GM19023 (cell line): ENCODE results near the gene PRPH.
"Not testable (repeated sequence)": the region's sequence is repeated elsewhere in the genome, so short reads cannot be mapped to it uniquely, and the experiment has no call there.

Experiments
- ATAC-seq: cut with Tn5 transposase; IDR thresholded peaks from one replicate; pipeline ENCODE4 v1.9.1; 2021; ENCODE audit warnings: mild to moderate bottlenecking, moderate library complexity; ENCODE audit not compliant: unreplicated experiment

The PRPH gene

DNA sequence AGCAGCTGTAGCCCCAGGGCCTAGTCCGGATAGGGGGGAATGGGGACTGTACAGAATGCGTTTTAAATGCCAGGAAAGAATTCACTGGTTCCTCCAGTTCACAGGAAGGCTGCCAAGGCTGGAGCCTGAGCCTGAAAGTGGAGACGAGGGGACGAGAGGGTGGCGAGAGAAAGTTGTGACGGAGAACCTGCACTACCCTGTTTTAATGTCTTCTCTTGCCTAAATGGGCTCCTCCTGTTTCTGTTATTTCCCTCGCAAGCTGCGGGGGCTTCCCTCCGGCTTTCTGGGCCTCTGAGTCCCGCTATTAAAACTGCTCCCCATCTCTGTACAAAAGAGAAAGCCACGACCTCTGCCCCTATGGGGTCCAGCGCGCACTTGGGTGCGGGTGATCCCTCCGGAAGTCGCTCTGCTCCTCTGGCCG, 37.5 kb downstream of the PRPH start:
- ATAC-seq, result no peak

DNA sequence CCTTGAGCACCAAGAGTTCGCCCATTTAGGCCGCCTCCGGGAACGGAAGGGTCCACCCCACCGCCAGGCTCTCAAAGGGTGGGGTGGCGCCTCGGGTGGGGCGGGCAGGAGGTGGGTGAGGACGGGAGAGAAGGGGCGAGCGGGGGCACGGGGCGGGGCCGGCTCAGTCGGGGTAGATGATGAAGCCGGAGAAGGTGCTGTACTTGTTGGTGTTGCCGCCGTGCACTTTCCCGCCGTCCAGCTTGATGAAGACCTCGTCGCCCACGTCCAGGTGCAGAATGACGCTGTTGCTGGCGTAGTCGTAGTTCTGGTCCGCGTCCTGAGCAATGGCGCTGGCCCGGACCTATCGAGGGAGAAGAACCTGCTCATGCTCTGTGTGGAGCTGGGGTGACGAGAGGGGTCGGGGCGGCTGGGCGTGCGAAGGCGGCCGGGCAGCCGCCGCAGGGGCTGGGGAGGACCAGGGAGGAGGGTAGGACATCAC, 38.0 kb downstream of the PRPH start:
- no peak for ATAC-seq

- not testable (repeated sequence) for ATAC-seq
Observed at GRCh38 chr12:49333778-49334177, 38.8 kb downstream of the PRPH start.

DNA sequence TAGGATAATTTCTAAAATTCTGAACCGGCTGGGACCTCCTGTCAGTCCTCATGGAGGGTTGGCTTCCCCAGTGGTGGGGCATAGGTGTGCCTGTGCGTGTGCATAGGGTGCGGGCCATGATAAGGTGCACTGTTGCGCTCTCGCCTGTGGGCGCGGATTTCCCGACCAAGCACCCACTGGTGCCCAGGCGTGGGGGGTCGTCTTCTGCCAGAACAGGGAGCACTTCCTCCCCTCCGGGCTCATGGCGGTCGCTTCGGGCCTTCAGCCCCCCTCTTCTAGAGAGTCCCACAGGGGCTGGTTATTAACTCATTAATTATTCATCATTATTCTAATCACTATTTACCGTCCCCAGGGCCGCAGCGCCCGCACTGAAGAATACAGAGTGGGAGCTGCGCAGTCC, 39.3 kb downstream of the PRPH start:
- no peak for ATAC-seq

- ATAC-seq, result no peak
Observed at GRCh38 chr12:49334681-49335080, 39.7 kb downstream of the PRPH start.

GRCh38 chr12:49335118-49335954, 40.4 kb downstream of the PRPH start:
- no peak for ATAC-seq

GRCh38 chr12:49335955-49336644, 41.2 kb downstream of the PRPH start:
- ATAC-seq, result no peak

DNA sequence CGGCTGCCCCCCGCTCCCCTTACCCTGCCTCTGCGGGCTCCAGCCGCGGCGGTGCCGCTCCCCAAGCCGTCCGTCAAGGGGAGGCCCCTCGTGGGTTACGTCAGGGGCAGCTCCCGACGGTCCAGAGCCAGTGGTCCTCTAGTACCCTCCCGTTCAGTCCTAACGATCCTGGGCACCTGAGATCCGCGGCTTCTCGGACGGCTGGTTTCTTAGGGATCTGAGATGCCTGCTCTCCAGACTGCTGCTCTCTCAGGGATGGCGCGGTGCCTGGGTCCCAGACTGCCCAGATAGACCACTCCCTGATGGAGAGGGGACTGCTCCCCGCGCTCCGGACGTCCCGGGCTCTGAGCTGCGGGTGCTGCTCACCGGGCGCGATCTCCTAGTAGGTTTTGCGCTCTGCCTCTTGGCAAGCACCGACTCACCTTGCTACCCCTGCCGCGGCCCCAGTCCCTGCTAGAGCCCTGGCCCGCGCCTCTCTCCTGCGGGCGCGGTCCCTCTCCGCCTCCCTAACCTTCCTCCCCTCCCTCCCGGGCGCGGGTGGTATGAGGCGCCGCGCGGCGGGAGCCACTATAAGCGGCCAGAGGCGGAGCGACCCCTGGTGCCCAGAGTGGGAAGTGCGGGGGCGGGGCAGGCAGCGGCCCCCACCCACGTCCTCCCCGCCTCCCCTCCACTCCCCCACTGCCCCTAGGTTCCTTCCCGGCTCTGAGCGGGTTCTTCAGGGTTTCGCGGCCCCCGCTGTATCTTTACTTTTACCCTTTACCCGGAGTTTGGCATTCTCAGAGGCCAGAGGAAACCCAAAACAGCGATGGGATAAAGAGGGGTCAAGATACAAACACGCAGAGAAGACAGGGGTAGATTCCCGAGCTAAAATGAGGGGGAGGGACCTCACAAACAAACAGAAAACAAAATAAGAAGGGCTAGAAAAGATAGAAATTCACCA, 42.0 kb downstream of the PRPH start, which contains the start of gene C1QL4:
Gene C1QL4, minus strand, starts transcription at position 544 of the 940 bp plus-strand sequence. CDS start 711 bp downstream, outside the sequence.
- peak; percentile 48 for ATAC-seq

DNA sequence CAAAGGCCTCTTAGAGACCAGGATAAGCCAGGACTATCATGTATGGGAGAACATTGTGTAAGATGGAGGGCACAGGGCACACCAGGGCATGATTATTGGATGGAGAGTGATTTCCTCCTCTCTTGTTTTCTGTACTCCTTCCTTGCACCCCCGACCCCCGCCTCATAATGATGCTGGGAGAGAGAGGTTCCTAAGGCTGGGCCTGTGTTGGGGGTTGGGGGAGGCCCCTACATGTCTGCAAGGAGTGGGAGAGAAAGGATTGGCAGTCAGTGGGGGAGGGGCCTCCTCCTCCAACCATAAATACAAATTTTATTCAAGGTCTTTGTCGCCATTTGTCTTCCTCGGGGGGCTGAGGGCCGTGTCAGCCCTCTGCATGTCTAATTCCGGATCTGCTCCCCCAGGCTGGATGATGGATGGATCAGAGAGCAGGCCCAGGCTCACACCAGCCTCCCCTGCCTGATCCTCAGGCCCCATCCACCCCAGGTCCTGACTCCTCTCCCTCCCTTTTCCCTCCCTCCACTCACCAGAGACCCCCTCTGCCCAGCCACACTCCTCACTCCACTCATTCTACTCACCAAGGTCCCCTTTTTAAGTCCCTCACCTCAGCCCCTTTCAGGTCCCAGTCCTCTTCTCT, 44.0 kb downstream of the PRPH start:
- ATAC-seq, result no peak

- no peak for ATAC-seq
Observed at GRCh38 chr12:49339464-49339861, 44.5 kb downstream of the PRPH start.

GRCh38 chr12:49340095-49340870, 45.3 kb downstream of the PRPH start:
- no peak for ATAC-seq

DNA sequence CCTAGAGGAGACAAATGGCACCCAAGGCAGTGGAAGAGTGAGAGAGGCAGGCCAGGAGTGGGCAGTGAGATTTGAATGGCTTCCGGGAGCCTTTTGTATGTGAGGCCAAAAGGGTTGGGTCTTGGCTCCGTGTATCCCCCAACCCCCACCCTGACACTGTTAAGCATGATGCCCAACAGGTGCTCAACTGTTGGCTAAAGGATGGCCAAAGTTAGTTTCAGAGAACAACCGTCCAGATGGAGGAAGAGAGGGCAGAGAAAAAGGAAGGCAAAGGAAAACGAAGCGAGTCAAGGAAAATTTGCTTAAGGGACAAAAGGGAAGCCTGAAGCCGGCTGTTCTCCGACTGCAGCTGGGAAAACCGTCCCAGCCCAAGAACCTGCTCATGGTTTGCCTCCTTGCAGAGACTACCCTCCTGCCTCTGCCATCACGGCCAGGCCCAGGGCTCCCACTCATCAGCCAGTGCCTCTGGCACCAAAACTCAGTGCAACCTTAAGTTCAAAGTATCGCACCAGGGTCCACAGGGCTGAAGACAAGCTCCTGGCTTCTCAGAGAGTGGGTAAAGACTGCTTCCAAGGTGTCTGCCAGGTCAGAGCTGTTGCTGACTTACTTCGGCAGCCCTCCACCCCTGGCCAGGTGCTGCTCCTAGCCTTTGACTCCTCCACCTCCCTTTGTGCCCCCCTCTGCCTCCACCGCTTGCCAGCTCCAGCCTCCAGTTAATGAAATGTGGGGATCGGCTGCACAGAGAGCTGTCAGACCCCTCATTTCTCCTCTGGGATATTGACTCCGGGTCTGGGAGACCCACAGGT, 46.2 kb downstream of the PRPH start:
- ATAC-seq, result no peak

DNA sequence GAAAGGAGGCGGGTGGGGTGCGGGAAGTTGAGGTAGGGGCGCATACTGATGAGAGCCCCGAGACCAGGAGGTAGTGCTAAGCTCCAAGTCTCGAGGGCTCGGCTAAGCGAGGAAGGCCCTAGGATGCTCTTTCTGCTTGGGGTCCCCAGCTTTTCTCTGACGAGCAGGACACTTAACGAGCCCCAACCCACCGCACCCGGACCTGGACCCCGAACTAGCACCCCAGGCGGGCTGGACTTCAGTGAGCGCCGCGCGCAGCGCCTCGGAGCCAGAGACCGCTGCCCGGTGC, 46.8 kb downstream of the PRPH start:
- no peak for ATAC-seq

GRCh38 chr12:49342066-49342913, 47.3 kb downstream of the PRPH start:
- peak; percentile 63 for ATAC-seq

GRCh38 chr12:49342914-49343731, 48.2 kb downstream of the PRPH start:
- ATAC-seq, result no peak

GRCh38 chr12:49344486-49345050, 49.6 kb downstream of the PRPH start:
- ATAC-seq, result no peak
